GM12878 (cell line): Measurements from ENCODE around the gene KCNK5. TPM values are rescaled to one million over a fixed set of nuclear protein-coding genes. Genes with fewer than 3 reads are reported as not detected.

ENCODE experiments used
- CEBPZ ChIP-seq: fragments of 150-350 bp; IDR thresholded peaks from 2 replicates; pipeline ENCODE4 v1.6.1; 2016; ENCODE audit warnings: low read depth, low read length
- CUX1 ChIP-seq: IDR thresholded peaks from 2 replicates; pipeline ENCODE4 v1.6.1; 2012; ENCODE audit warnings: improper control_type of control experiment, low read depth, low read length; ENCODE audit not compliant: insufficient replicate concordance
- polyA plus RNA-seq, 11 experiments: library from polyadenylated mRNA; depleted of rRNA in 4 of 11; unstranded in 6 of 11; stranded (reverse) in 5 of 11; fragments of >200 nt; fragmentation: Nextera tagmentation in 4 of 11; fragmentation: Illumina TruSeq in 1 of 11; extraction: Ambion mirVana in 4 of 11; extraction: Trizol in 1 of 11; gene quantifications; 1 replicate in 1 of 11; 2 replicates in 10 of 11; pipeline versions ENCODE4 v1.2.1 to v1.2.3, GENCODE V29; 2011 to 2016; ENCODE audit warnings: inconsistent platforms in 2 of 11, missing spikeins in 2 of 11, low read depth in 1 of 11
- total RNA-seq, 4 experiments: library from RNA; depleted of rRNA in 3 of 4; stranded (reverse); fragments of >200 nt in 3 of 4; fragmentation: Illumina TruSeq in 1 of 4; extraction: Trizol in 1 of 4; gene quantifications; 2 replicates each; pipeline versions ENCODE4 v1.2.1 to v1.2.3, GENCODE V29; 2013 to 2021

Gene KCNK5
- total and polyA plus RNA-seq, 10 of the 15 experiments (the other 5 are each of a cell fraction or from before 2014, with no cell fraction given), result 0.11 to 4.2 (median 2.1) TPM

GRCh38 chr6:39230654-39231035, 1.4 kb upstream of the KCNK5 start (continued):
- TF ChIP-seq CUX1 (no peak), CEBPZ (no peak)
